CD4-positive, alpha-beta T cell treated with Interleukin-17A for 1 hour (primary cell): ENCODE results near the gene RPL35.
"Not testable (repeated sequence)": the region's sequence is repeated elsewhere in the genome, so short reads cannot be mapped to it uniquely, and the experiment has no call there.

Source experiments
- DNase-seq: peaks from one replicate; pipeline ENCODE4 v3.0.0-alpha.2; 2020

Gene RPL35

GRCh38 chr9:124849801-124850200, 12.0 kb downstream of the RPL35 start:
- DNase-seq = no peak

GRCh38 chr9:124846969-124847368, 14.8 kb downstream of the RPL35 start:
- DNase-seq = no peak

- DNase-seq = not testable (repeated sequence)
Observed at GRCh38 chr9:124846467-124846866, 15.3 kb downstream of the RPL35 start.

GRCh38 chr9:124844291-124844690, 17.5 kb downstream of the RPL35 start:
- no peak for DNase-seq

GRCh38 chr9:124843456-124844034, 18.2 kb downstream of the RPL35 start:
- no peak for DNase-seq

- no peak for DNase-seq
Observed at GRCh38 chr9:124841075-124841821, 20.5 kb downstream of the RPL35 start.

GRCh38 chr9:124840300-124840833, 21.4 kb downstream of the RPL35 start:
- DNase-seq = no peak

GRCh38 chr9:124839612-124840299, 22.0 kb downstream of the RPL35 start:
- no peak for DNase-seq

- not testable (repeated sequence) for DNase-seq
Observed at GRCh38 chr9:124838567-124839275, 23.0 kb downstream of the RPL35 start.

- not testable (repeated sequence) for DNase-seq
Observed at GRCh38 chr9:124838132-124838531, 23.6 kb downstream of the RPL35 start.

- no peak for DNase-seq
Observed at GRCh38 chr9:124835026-124835557, 26.7 kb downstream of the RPL35 start.

GRCh38 chr9:124834591-124834990, 27.2 kb downstream of the RPL35 start:
- DNase-seq = no peak

- DNase-seq = no peak
Observed at GRCh38 chr9:124831642-124832364, 30.0 kb downstream of the RPL35 start.

GRCh38 chr9:124830593-124830992, 31.2 kb downstream of the RPL35 start:
- no peak for DNase-seq

- DNase-seq = no peak
Observed at GRCh38 chr9:124829334-124829669, 32.5 kb downstream of the RPL35 start.

- no peak for DNase-seq
Observed at GRCh38 chr9:124828489-124829333, 33.0 kb downstream of the RPL35 start.

- no peak for DNase-seq
Observed at GRCh38 chr9:124820698-124821623, 40.8 kb downstream of the RPL35 start.

GRCh38 chr9:124818431-124819281, 43.1 kb downstream of the RPL35 start:
- no peak for DNase-seq

GRCh38 chr9:124815601-124816000, 46.2 kb downstream of the RPL35 start:
- DNase-seq = no peak
